IMR-90 (cell line): ENCODE results near the gene AMER2.

Experiments
- CEBPB ChIP-seq: IDR thresholded peaks from 2 replicates; pipeline ENCODE4 v1.6.1; 2012; ENCODE audit warnings: low read depth, low read length, improper control_type of control experiment
- CTCF ChIP-seq: conservative IDR thresholded peaks from 2 replicates; pipeline ENCODE4 v1.5.1; 2012; ENCODE audit warnings: mild to moderate bottlenecking, low read depth, low read length, improper control_type of control experiment
- MAFK ChIP-seq: IDR thresholded peaks from 2 replicates; pipeline ENCODE4 v1.6.1; 2012; ENCODE audit warnings: low read depth, low read length, improper control_type of control experiment
- RAD21 ChIP-seq: IDR thresholded peaks from 2 replicates; pipeline ENCODE4 v1.6.1; 2012; ENCODE audit warnings: low read length, improper control_type of control experiment
- RFX5 ChIP-seq: IDR thresholded peaks from 2 replicates; pipeline ENCODE4 v1.8.0; 2012; ENCODE audit warnings: low read depth, mild to moderate bottlenecking, low read length, moderate library complexity

- TF ChIP-seq CTCF, result no peak
- no peak for TF ChIP-seq RFX5
- TF ChIP-seq CEBPB, result no peak
- no peak for TF ChIP-seq RAD21
- no peak for TF ChIP-seq MAFK
Measured at GRCh38 chr13:25192052-25192451, 20.0 kb upstream of the AMER2 start.
